Endothelial cell of umbilical vein (primary cell): ENCODE measurements around the gene CYP27C1. TPM values are rescaled to one million over a fixed set of nuclear protein-coding genes. Genes with fewer than 3 reads are reported as not detected.

Source experiments
- BruUV-seq: library from RNA; stranded (reverse); fragments of 400-500 nt; replicated peaks from 2 replicates; lab custom pipeline; 2021; lab: Mats Ljungman, UMichigan
- CTCF ChIA-PET: fragments of 300-600, 350-600 bp; sonication (Branson Sonifier 250); formaldehyde crosslinking; loops from one replicate; lab custom pipeline; 2021; ENCODE audit warnings: antibody characterized with exemption, inconsistent platforms; lab: Charles Lee
- POLR2A ChIA-PET: fragments of 300-600, 350-600 bp; sonication (Branson Sonifier 250); formaldehyde crosslinking; loops from one replicate; lab custom pipeline; 2021; ENCODE audit warnings: antibody characterized with exemption, inconsistent platforms; lab: Charles Lee
- DNase-seq: peaks from one replicate; pipeline ENCODE4 v3.0.0-alpha.2; 2011; ENCODE audit warnings: low read depth, low spot score
- FAIRE-seq: peaks from 2 replicates; lab custom pipeline; 2011; peaks lifted over from hg19 to GRCh38; lab: Jason Lieb, UNC
- H2AFZ ChIP-seq: 2 replicates; pipeline ENCODE4 v1.6.0; 2012; ENCODE audit warnings: low read depth, low read length, control low read depth, inconsistent platforms
- H3K27ac ChIP-seq: 2 replicates; pipeline ENCODE4 v1.5.1; 2011; ENCODE audit warnings: low read depth, mild to moderate bottlenecking, control low read depth, low read length, moderate library complexity; ENCODE audit not compliant: insufficient read depth
- H3K27me3 ChIP-seq, 2 experiments: 2 replicates each; pipeline versions ENCODE4 v1.6.0 to v1.6.1; 2011; ENCODE audit warnings: low read length in 2 of 2, mixed read lengths in 1 of 2; ENCODE audit not compliant: control insufficient read depth in 2 of 2, insufficient read depth in 2 of 2
- H3K36me3 ChIP-seq, 2 experiments: 2 replicates in 1 of 2; 3 replicates in 1 of 2; pipeline ENCODE4 v1.5.1; 2011; ENCODE audit warnings: low read length in 2 of 2, mild to moderate bottlenecking in 1 of 2, moderate library complexity in 1 of 2; ENCODE audit not compliant: control insufficient read depth in 2 of 2, insufficient read depth in 2 of 2; ENCODE audit errors: extremely low read depth in 1 of 2
- H3K4me1 ChIP-seq: 3 replicates; pipeline ENCODE4 v1.5.1; 2011; ENCODE audit warnings: mild to moderate bottlenecking, low read length; ENCODE audit not compliant: control insufficient read depth, insufficient read depth; ENCODE audit errors: extremely low read depth
- H3K4me2 ChIP-seq: 2 replicates; pipeline ENCODE4 v1.6.1; 2011; ENCODE audit warnings: low read length, control low read depth, mixed read lengths; ENCODE audit not compliant: insufficient read depth
- H3K4me3 ChIP-seq, 3 experiments: fragments of 200-600 bp in 1 of 3; sonication (generic), shearing (Covaris generic) in 1 of 3; replicated peaks in 1 of 3; 2 replicates each; pipeline ENCODE4 v1.5.1; 2011 to 2016; ENCODE audit warnings: control low read depth in 3 of 3, low read length in 3 of 3, mild to moderate bottlenecking in 2 of 3, inconsistent platforms in 1 of 3, low read depth in 1 of 3, moderate library complexity in 1 of 3; ENCODE audit not compliant: insufficient read depth in 1 of 3
- H3K79me2 ChIP-seq: 2 replicates; pipeline ENCODE4 v1.6.0; 2012; ENCODE audit warnings: low read length, inconsistent platforms; ENCODE audit not compliant: control insufficient read depth, insufficient read depth
- H3K9ac ChIP-seq: replicated peaks from 2 replicates; pipeline ENCODE3; 2011; ENCODE audit warnings: low read length, control low read depth; ENCODE audit not compliant: insufficient read depth; ENCODE audit errors: extremely low read depth
- H3K9me1 ChIP-seq: replicated peaks from 3 replicates; pipeline ENCODE4 v1.6.0; 2011; ENCODE audit warnings: mild to moderate bottlenecking, low read length; ENCODE audit not compliant: control insufficient read depth, insufficient read depth; ENCODE audit errors: extremely low read depth
- H3K9me3 ChIP-seq: replicated peaks from 2 replicates; pipeline ENCODE4 v1.5.1; 2012; ENCODE audit warnings: low read length, inconsistent platforms; ENCODE audit not compliant: control insufficient read depth, insufficient read depth
- H4K20me1 ChIP-seq: replicated peaks from 2 replicates; pipeline ENCODE3; 2011; ENCODE audit warnings: mild to moderate bottlenecking, low read length; ENCODE audit not compliant: control insufficient read depth, insufficient read depth; ENCODE audit errors: extremely low read depth
- FOS ChIP-seq: IDR thresholded peaks from 2 replicates; pipeline ENCODE4 v1.6.1; 2011; ENCODE audit warnings: mild to moderate bottlenecking, low read length, moderate library complexity, borderline replicate concordance; ENCODE audit not compliant: insufficient read depth
- GATA2 ChIP-seq: IDR thresholded peaks from 2 replicates; pipeline ENCODE4 v1.7.0; 2011; ENCODE audit warnings: low read depth, mild to moderate bottlenecking, moderate library complexity, mixed read lengths, low read length; ENCODE audit not compliant: insufficient read length, insufficient read depth
- JUN ChIP-seq: IDR thresholded peaks from 2 replicates; pipeline ENCODE4 v1.6.1; 2011; ENCODE audit warnings: borderline replicate concordance, low read depth; ENCODE audit not compliant: insufficient read length, insufficient read depth
- MAX ChIP-seq: IDR thresholded peaks from 2 replicates; pipeline ENCODE4 v1.6.1; 2011; ENCODE audit not compliant: insufficient read depth, insufficient read length
- MYC ChIP-seq: IDR thresholded peaks from one replicate; pipeline ENCODE4 v1.6.1; 2011; ENCODE audit warnings: mild to moderate bottlenecking, low read depth, low read length
- POLR2A ChIP-seq: IDR thresholded peaks from 2 replicates; pipeline ENCODE4 v1.6.1; 2012; ENCODE audit warnings: low read depth, mild to moderate bottlenecking, control low read depth, low read length
- POLR2AphosphoS5 ChIP-seq: IDR thresholded peaks from 2 replicates; pipeline ENCODE4 v1.6.1; 2012; ENCODE audit warnings: low read depth, mild to moderate bottlenecking, control low read depth, low read length, moderate library complexity; ENCODE audit not compliant: insufficient read depth
- dilution Hi-C: fragments of 300-500 bp; cut with MboI; formaldehyde crosslinking; loops from one replicate; pipeline ENCODE4 v1.15.0; 2019; ENCODE audit warnings: low sequenced_read_pairs; ENCODE audit not compliant: extremely low pct_ligation_motif_present
- intact Hi-C: fragments of 100-400 bp; cut with micrococcal nuclease; formaldehyde crosslinking; loops from one replicate; pipeline ENCODE4 v1.10.0; 2022
- polyA plus RNA-seq, 4 experiments: library from polyadenylated mRNA; depleted of rRNA in 3 of 4; stranded (reverse) in 3 of 4; unstranded in 1 of 4; fragments of >200 nt; gene quantifications; 2 replicates each; pipeline versions ENCODE4 v1.2.1 to v1.2.3, GENCODE V29; 2011 to 2012; ENCODE audit warnings: missing spikeins in 1 of 4
- total RNA-seq: library from RNA; stranded (reverse); gene quantifications from 2 replicates; pipeline ENCODE4 v1.2.3, GENCODE V29; 2021
- TF ChIP-seq, protein P1 (sequence below), 2 donors: IDR thresholded peaks; 1 replicate in 1 of 2; 2 replicates in 1 of 2; pipeline ENCODE4 v1.5.1; 2011; ENCODE audit warnings: low read length in 2 of 2, mild to moderate bottlenecking in 2 of 2, moderate library complexity in 2 of 2, control low read depth in 1 of 2, inconsistent platforms in 1 of 2, low read depth in 1 of 2; ENCODE audit not compliant: insufficient read depth in 1 of 2; ENCODE audit errors: extremely low read depth in 1 of 2

The CYP27C1 gene
- total and polyA plus RNA-seq, 2 donors (not counting 3 experiments of a cell fraction or from before 2014, with no cell fraction given), result not detected

- no peaks in the 10 kb centered on the region for H3K9me3 ChIP-seq
- H3K9me1 ChIP-seq, result no peaks in the 10 kb centered on the region
- H4K20me1 ChIP-seq, result no peaks in the 10 kb centered on the region
- H2AFZ ChIP-seq, result no peak overlapping the region
- TF ChIP-seq JUN, result no peak
- no peak for TF ChIP-seq GATA2
- TF ChIP-seq MYC, result no peak
- TF ChIP-seq FOS, result no peak
- no peak for TF ChIP-seq MAX
- TF ChIP-seq, protein P1, sequence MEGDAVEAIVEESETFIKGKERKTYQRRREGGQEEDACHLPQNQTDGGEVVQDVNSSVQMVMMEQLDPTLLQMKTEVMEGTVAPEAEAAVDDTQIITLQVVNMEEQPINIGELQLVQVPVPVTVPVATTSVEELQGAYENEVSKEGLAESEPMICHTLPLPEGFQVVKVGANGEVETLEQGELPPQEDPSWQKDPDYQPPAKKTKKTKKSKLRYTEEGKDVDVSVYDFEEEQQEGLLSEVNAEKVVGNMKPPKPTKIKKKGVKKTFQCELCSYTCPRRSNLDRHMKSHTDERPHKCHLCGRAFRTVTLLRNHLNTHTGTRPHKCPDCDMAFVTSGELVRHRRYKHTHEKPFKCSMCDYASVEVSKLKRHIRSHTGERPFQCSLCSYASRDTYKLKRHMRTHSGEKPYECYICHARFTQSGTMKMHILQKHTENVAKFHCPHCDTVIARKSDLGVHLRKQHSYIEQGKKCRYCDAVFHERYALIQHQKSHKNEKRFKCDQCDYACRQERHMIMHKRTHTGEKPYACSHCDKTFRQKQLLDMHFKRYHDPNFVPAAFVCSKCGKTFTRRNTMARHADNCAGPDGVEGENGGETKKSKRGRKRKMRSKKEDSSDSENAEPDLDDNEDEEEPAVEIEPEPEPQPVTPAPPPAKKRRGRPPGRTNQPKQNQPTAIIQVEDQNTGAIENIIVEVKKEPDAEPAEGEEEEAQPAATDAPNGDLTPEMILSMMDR (IDR thresholded peaks at IDR 0.05; ENCODE audit: extremely low read depth in 1 of 2, insufficient read depth in 1 of 2, low read depth in 1 of 2, low read length in 2 of 2), result no peak
- TF ChIP-seq POLR2A, result no peak
- no peak for TF ChIP-seq POLR2AphosphoS5
- H3K4me2 ChIP-seq, result no peak overlapping the region
- peaks cover 0 to 2% of the 10 kb centered on the region in 2 experiments for H3K27me3 ChIP-seq
- peaks cover 7% of the 10 kb centered on the region for H3K4me1 ChIP-seq
- DNase-seq (no peak), FAIRE-seq (no peak)
- H3K9ac ChIP-seq, result no peak overlapping the region
- H3K27ac ChIP-seq, result no peak overlapping the region
- intact Hi-C loops (no loop called here), dilution Hi-C loops (no loop called here)
- H3K79me2 ChIP-seq, result no peaks in the 10 kb centered on the region
- POLR2A ChIA-PET, result no interaction called here
- H3K4me3 ChIP-seq, result no peak overlapping the region
- CTCF ChIA-PET, result interaction anchor here (0.7 to 1.2 kb wide), 2 partner anchors 15 to 91 kb away, joined by 3 to 4 read pairs; no protein-coding TSS in a partner anchor
- H3K36me3 ChIP-seq, result no peaks in the 10 kb centered on the region
- BruUV-seq, result no TSS peak
Observed at GRCh38 chr2:127158614-127159290, 61.3 kb downstream of the CYP27C1 start.
